Ramos (cell line): ENCODE measurements around the gene OXLD1.
"Not testable (repeated sequence)": the region's sequence is repeated elsewhere in the genome, so short reads cannot be mapped to it uniquely, and the experiment has no call there.

Source experiments
- in situ Hi-C: fragments of 300-500 bp; cut with MboI; formaldehyde crosslinking; loops from one replicate; pipeline ENCODE4 v1.14.3; 2022; ENCODE audit warnings: low sequenced_read_pairs; ENCODE audit not compliant: unreplicated experiment

Gene OXLD1

GRCh38 chr17:81630274-81630673, 36.1 kb downstream of the OXLD1 start:
- in situ Hi-C loops: no loop called here

GRCh38 chr17:81621494-81622130, 44.8 kb downstream of the OXLD1 start:
- in situ Hi-C loops: no loop called here

- in situ Hi-C loops: not testable (repeated sequence)
Observed at GRCh38 chr17:81618307-81618706, 48.1 kb downstream of the OXLD1 start.

DNA sequence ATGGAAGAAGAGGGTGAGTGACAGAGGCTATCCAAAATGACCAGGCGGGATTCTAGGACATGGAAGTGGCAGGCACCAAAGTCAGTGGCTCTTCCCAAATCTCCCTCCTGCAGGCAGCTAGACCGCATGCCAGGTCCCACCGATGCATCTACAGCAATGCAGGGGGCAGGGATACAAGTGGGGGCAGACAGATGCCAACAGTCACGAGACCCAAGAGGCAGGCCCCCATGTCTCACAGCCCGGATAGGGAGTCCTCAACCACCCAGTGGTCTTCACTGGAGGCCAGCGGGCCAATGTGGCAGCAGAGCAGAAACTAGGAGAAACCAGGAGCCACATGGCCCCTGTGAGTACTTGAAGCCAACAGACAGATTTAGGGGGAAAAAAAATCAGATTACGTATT, 49.5 kb downstream of the OXLD1 start:
- in situ Hi-C loops: no loop called here

DNA sequence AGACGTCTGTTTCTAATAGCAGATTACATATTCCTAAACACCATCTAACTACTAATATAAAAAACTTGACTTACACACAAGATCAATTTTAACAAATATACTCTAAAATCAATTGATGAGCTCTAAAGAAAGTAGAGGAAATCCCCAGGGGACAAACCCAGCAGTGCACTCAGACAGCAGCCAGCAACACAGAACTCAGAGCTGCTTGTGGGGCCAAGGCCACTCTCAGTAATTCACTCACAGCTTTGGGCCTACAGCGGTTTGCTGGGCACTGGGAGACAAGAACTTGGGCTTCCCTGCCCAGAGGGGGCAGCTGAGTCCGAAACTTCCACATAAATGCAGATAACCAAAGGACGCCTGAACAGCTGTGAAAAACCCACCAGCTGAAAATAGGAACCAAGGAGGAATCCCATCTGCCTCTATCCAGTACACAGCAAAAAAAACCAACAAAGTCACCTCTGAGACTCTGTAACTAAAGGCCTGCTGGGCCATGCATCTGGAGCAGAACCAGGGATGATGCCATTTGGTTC, 50.9 kb downstream of the OXLD1 start:
- in situ Hi-C loops: no loop called here
